Testis (tissue), 3 donors: ENCODE data around the gene MAP6. TPM values are rescaled to one million over a fixed set of nuclear protein-coding genes. Genes with fewer than 3 reads are reported as not detected.

Experiments used
- DNase-seq: peaks from one replicate; pipeline ENCODE4 v3.0.0-alpha.2; 2019
- H3K27ac ChIP-seq, 2 donors: fragments of 200-600 bp; sonication (generic); one replicate each; pipeline ENCODE4 v1.5.1; 2019
- H3K27me3 ChIP-seq: fragments of 200-600 bp; sonication (generic); one replicate; pipeline ENCODE4 v1.5.1; 2019
- H3K36me3 ChIP-seq: fragments of 200-600 bp; sonication (generic); one replicate; pipeline ENCODE4 v1.5.1; 2017; ENCODE audit warnings: low read depth; ENCODE audit errors: missing control alignments
- H3K4me1 ChIP-seq: fragments of 200-600 bp; sonication (generic); one replicate; pipeline ENCODE4 v1.5.1; 2019
- H3K4me3 ChIP-seq, 2 donors: fragments of 200-600 bp; sonication (generic); one replicate each; pipeline ENCODE4 v1.5.1; 2017 to 2019
- H3K9me3 ChIP-seq: fragments of 200-600 bp; sonication (generic); one replicate; pipeline ENCODE4 v1.5.1; 2017
- CTCF ChIP-seq, 3 experiments: fragments of 450-650 bp in 2 of 3; fragments of 200-600 bp in 1 of 3; sonication (generic) in 1 of 3; IDR thresholded peaks; one replicate each; pipeline ENCODE4 v1.5.1; 2016 to 2019; ENCODE audit warnings: antibody characterized with exemption in 3 of 3, mild to moderate bottlenecking in 2 of 3, moderate library complexity in 1 of 3
- POLR2A ChIP-seq: fragments of 450-650 bp; IDR thresholded peaks from one replicate; pipeline ENCODE4 v1.6.1; 2017; ENCODE audit warnings: antibody characterized with exemption, mild to moderate bottlenecking, moderate library complexity
- WGBS, 2 donors: methylation state at CpG; one replicate each; pipeline ENCODE4 v1.1.5; 2018; 5-methylcytosine and 5-hydroxymethylcytosine counted together
- intact Hi-C: fragments of 100-400 bp; cut with DNase I; formaldehyde crosslinking; loops from one replicate; pipeline ENCODE4 v1.15.1; 2023; ENCODE audit warnings: low total_unique reads
- polyA plus RNA-seq: library from polyadenylated mRNA; stranded (reverse); fragments of 350-450 nt; fragmentation: Illumina TruSeq; extraction: RNeasy Lipid Tissue Mini Kit (QIAGEN cat#74804); gene quantifications from one replicate; pipeline ENCODE4 v1.2.3, GENCODE V29; 2014; ENCODE audit warnings: low read depth, low replicate concordance; ENCODE audit not compliant: insufficient read depth
- total RNA-seq, 2 donors: library from RNA; depleted of rRNA; stranded (reverse); fragments of >200 nt; gene quantifications; one replicate each; pipeline ENCODE4 v1.2.3, GENCODE V29; 2016

MAP6 gene
- total and polyA plus RNA-seq, 3 donors from 2014 or later, result 17.8 to 38.1 (median 23.8) TPM

GRCh38 chr11:75594211-75594610, 74.6 kb downstream of the MAP6 start:
- Histone ChIP-seq H3K4me1 (no peaks in the 10 kb centered on the region), H3K36me3 (no peaks in the 10 kb centered on the region), H3K9me3 (no peaks in the 10 kb centered on the region), H3K27me3 (no peaks in the 10 kb centered on the region), H3K4me3 (no peak overlapping the region), H3K27ac (no peak overlapping the region)
- 88 to 89% methylated on average over 6 of the region's 6 CpGs for WGBS, 2 donors
- intact Hi-C loops, result no loop called here
- no peak for TF ChIP-seq CTCF (IDR thresholded peaks at IDR 0.05)
- no peak for TF ChIP-seq POLR2A
- DNase-seq, result no peak

GRCh38 chr11:75593286-75593915, 75.4 kb downstream of the MAP6 start:
- DNase-seq, result no peak
- intact Hi-C loops, result no loop called here
- H3K4me3 ChIP-seq, result no peak overlapping the region
- no peaks in the 10 kb centered on the region for H3K9me3 ChIP-seq
- WGBS, 2 donors, result 38 to 60% methylated on average over 2 of the region's 2 CpGs
- TF ChIP-seq POLR2A (no peak), CTCF (IDR thresholded peaks at IDR 0.05) (no peak)
- H3K27ac ChIP-seq, result no peak overlapping the region
- no peaks in the 10 kb centered on the region for H3K27me3 ChIP-seq
- no peaks in the 10 kb centered on the region for H3K4me1 ChIP-seq
- no peaks in the 10 kb centered on the region for H3K36me3 ChIP-seq

- no peaks in the 10 kb centered on the region for H3K36me3 ChIP-seq
- intact Hi-C loops, result no loop called here
- no peaks in the 10 kb centered on the region for H3K9me3 ChIP-seq
- H3K27ac ChIP-seq, result no peak overlapping the region
- no peak for DNase-seq
- TF ChIP-seq POLR2A (no peak), CTCF (IDR thresholded peaks at IDR 0.05) (no peak)
- H3K4me1 ChIP-seq, result no peaks in the 10 kb centered on the region
- 62 to 74% methylated on average over 2 of the region's 2 CpGs for WGBS, 2 donors
- H3K4me3 ChIP-seq, result no peak overlapping the region
- H3K27me3 ChIP-seq, result no peaks in the 10 kb centered on the region
These were observed 76.1 kb downstream of the MAP6 start for GRCh38 chr11:75592715-75593114.

GRCh38 chr11:75591966-75592365, 76.9 kb downstream of the MAP6 start:
- Histone ChIP-seq H3K27me3 (no peaks in the 10 kb centered on the region), H3K36me3 (no peaks in the 10 kb centered on the region), H3K27ac (no peak overlapping the region), H3K4me1 (no peaks in the 10 kb centered on the region), H3K4me3 (no peak overlapping the region), H3K9me3 (no peaks in the 10 kb centered on the region)
- DNase-seq, result no peak
- 59 to 67% methylated on average over 6 of the region's 6 CpGs for WGBS, 2 donors
- intact Hi-C loops, result no loop called here
- TF ChIP-seq POLR2A, result no peak
- no peak for TF ChIP-seq CTCF (IDR thresholded peaks at IDR 0.05)

- DNase-seq, result no peak
- no peaks in the 10 kb centered on the region for H3K9me3 ChIP-seq
- intact Hi-C loops, result no loop called here
- H3K36me3 ChIP-seq, result no peaks in the 10 kb centered on the region
- H3K4me3 ChIP-seq, result no peak overlapping the region
- WGBS, 2 donors, result 84 to 85% methylated on average over 8 of the region's 8 CpGs
- H3K4me1 ChIP-seq, result no peaks in the 10 kb centered on the region
- no peak overlapping the region for H3K27ac ChIP-seq
- TF ChIP-seq POLR2A (no peak), CTCF (IDR thresholded peaks at IDR 0.05) (no peak)
- no peaks in the 10 kb centered on the region for H3K27me3 ChIP-seq
These were observed 77.5 kb downstream of the MAP6 start for GRCh38 chr11:75591371-75591770.
